HepG2 (cell line): ENCODE results near the gene MAP3K9. TPM values are rescaled to one million over a fixed set of nuclear protein-coding genes. Genes with fewer than 3 reads are reported as not detected.

Experiments used
- BCL6 ChIP-seq: IDR thresholded peaks from 2 replicates; pipeline ENCODE4 v1.6.1; 2016; ENCODE audit warnings: missing genetic modification reagents, missing compliant biosample characterization
- DMAP1 ChIP-seq: IDR thresholded peaks from 2 replicates; pipeline ENCODE4 v1.6.1; 2016
- GATAD1 ChIP-seq: IDR thresholded peaks from 2 replicates; pipeline ENCODE4 v1.6.1; 2016; ENCODE audit warnings: missing genetic modification reagents, missing compliant biosample characterization
- HNF1B ChIP-seq: sonication (generic); formaldehyde crosslinking; IDR thresholded peaks from 2 replicates; pipeline ENCODE4 v1.5.1; 2020; ENCODE audit warnings: mild to moderate bottlenecking, moderate library complexity, missing genetic modification reagents
- HNF4A ChIP-seq: sonication (generic); formaldehyde crosslinking; IDR thresholded peaks from 2 replicates; pipeline ENCODE4 v1.4.0; 2020; ENCODE audit warnings: missing genetic modification reagents
- HNRNPL ChIP-seq: fragments of 200-400 bp; formaldehyde crosslinking; IDR thresholded peaks from 2 replicates; pipeline ENCODE4 v1.6.1; 2017; ENCODE audit warnings: mild to moderate bottlenecking, low read depth, low read length
- JARID2 ChIP-seq: sonication (generic); formaldehyde crosslinking; IDR thresholded peaks from 2 replicates; pipeline ENCODE4 v1.8.1; 2023; ENCODE audit warnings: missing genetic modification reagents, inconsistent platforms; ENCODE audit not compliant: insufficient replicate concordance
- KLF13 ChIP-seq: sonication (generic); formaldehyde crosslinking; IDR thresholded peaks from 2 replicates; pipeline ENCODE4 v1.4.0; 2020; ENCODE audit warnings: mild to moderate bottlenecking, missing genetic modification reagents
- KLF6 ChIP-seq: IDR thresholded peaks from 2 replicates; pipeline ENCODE4 v1.8.0; 2016; ENCODE audit warnings: missing biosample characterization, missing genetic modification reagents
- NCOR1 ChIP-seq: fragments of 200-600 bp; sonication (generic); IDR thresholded peaks from 2 replicates; pipeline ENCODE4 v1.7.0; 2017; ENCODE audit warnings: antibody characterized with exemption, low read length, borderline replicate concordance
- NFIC ChIP-seq: IDR thresholded peaks from 2 replicates; pipeline ENCODE4 v1.6.1; 2012; ENCODE audit warnings: mild to moderate bottlenecking, low read length, inconsistent platforms
- SMAD9 ChIP-seq: sonication (generic); formaldehyde crosslinking; IDR thresholded peaks from 2 replicates; pipeline ENCODE4 v1.5.1; 2020; ENCODE audit warnings: mild to moderate bottlenecking, missing genetic modification reagents
- SRSF1 ChIP-seq: fragments of 200-400 bp; formaldehyde crosslinking; optimal IDR thresholded peaks from 2 replicates; pipeline ENCODE3; 2017; ENCODE audit warnings: mild to moderate bottlenecking, low read depth, low read length, moderate library complexity
- TEAD2 ChIP-seq: sonication (generic); formaldehyde crosslinking; IDR thresholded peaks from 2 replicates; pipeline ENCODE4 v1.9.0; 2021; ENCODE audit warnings: missing genetic modification reagents
- THAP8 ChIP-seq: sonication (generic); formaldehyde crosslinking; IDR thresholded peaks from 2 replicates; pipeline ENCODE4 v1.5.1; 2020; ENCODE audit warnings: missing genetic modification reagents, mild to moderate bottlenecking, borderline replicate concordance
- TIGD3 ChIP-seq: sonication (generic); formaldehyde crosslinking; IDR thresholded peaks from 2 replicates; pipeline ENCODE4 v1.5.1; 2020; ENCODE audit warnings: mild to moderate bottlenecking, missing genetic modification reagents, borderline replicate concordance
- USF2 ChIP-seq, 2 experiments: sonication (generic) in 1 of 2; formaldehyde crosslinking in 1 of 2; IDR thresholded peaks; 2 replicates each; pipeline versions ENCODE4 v1.5.1 to v1.6.1; 2011 to 2020; ENCODE audit warnings: borderline replicate concordance in 1 of 2, low read depth in 1 of 2, low read length in 1 of 2, mild to moderate bottlenecking in 1 of 2, missing genetic modification reagents in 1 of 2, moderate library complexity in 1 of 2
- ZMYM2 ChIP-seq: sonication (generic); formaldehyde crosslinking; IDR thresholded peaks from 2 replicates; pipeline ENCODE4 v1.8.0; 2022; ENCODE audit warnings: mild to moderate bottlenecking, missing genetic modification reagents
- ZNF180 ChIP-seq: sonication (generic); formaldehyde crosslinking; IDR thresholded peaks from 2 replicates; pipeline ENCODE4 v1.4.0; 2020; ENCODE audit warnings: low read depth, missing genetic modification reagents, borderline replicate concordance
- ZNF282 ChIP-seq: fragments of 450-650 bp; IDR thresholded peaks from 2 replicates; pipeline ENCODE4 v1.6.1; 2018; ENCODE audit not compliant: partially characterized antibody
- ZNF3 ChIP-seq: IDR thresholded peaks from 2 replicates; pipeline ENCODE4 v1.7.0; 2017; ENCODE audit warnings: inconsistent platforms
- ZNF354B ChIP-seq: sonication (generic); formaldehyde crosslinking; IDR thresholded peaks from 2 replicates; pipeline ENCODE4 v1.8.0; 2022; ENCODE audit warnings: mild to moderate bottlenecking, missing genetic modification reagents
- ZNF503 ChIP-seq: sonication (generic); formaldehyde crosslinking; IDR thresholded peaks from 2 replicates; pipeline ENCODE4 v1.4.0; 2020; ENCODE audit warnings: missing genetic modification reagents
- ZNF670 ChIP-seq: sonication (generic); formaldehyde crosslinking; IDR thresholded peaks from 2 replicates; pipeline ENCODE4 v1.8.0; 2022; ENCODE audit warnings: mild to moderate bottlenecking, missing genetic modification reagents, borderline replicate concordance
- polyA plus RNA-seq, 8 experiments: library from polyadenylated mRNA; depleted of rRNA in 3 of 8; stranded (reverse) in 7 of 8; unstranded in 1 of 8; fragments of >200 nt; fragmentation: Illumina TruSeq in 4 of 8; extraction: Trizol in 4 of 8; gene quantifications; 2 replicates each; pipeline versions ENCODE4 v1.2.1 to v1.2.3, GENCODE V29; 2011 to 2016; ENCODE audit warnings: low read depth in 4 of 8, missing spikeins in 1 of 8, mixed read lengths in 1 of 8; ENCODE audit not compliant: insufficient read depth in 1 of 8
- total RNA-seq, 5 experiments: library from RNA; depleted of rRNA; stranded (reverse); fragments of >200 nt; fragmentation: Illumina TruSeq; extraction: Trizol; gene quantifications; 2 replicates each; pipeline ENCODE4 v1.2.3, GENCODE V29; 2016; ENCODE audit warnings: low read depth in 1 of 5

The MAP3K9 gene
- total and polyA plus RNA-seq, 2 of the 13 experiments (the other 11 are each of a cell fraction or from before 2014, with no cell fraction given) = 4.3 to 4.5 TPM

GRCh38 chr14:70827752-70828151 is 18.4 kb upstream of the MAP3K9 start (continued):
- TF ChIP-seq HNF1B (CRISPR knock-in tag) = no peak
- TF ChIP-seq NCOR1 = peak; percentile 87
- TF ChIP-seq ZNF503 (CRISPR knock-in tag) = no peak
- no peak for TF ChIP-seq KLF6 (CRISPR knock-in tag)
- no peak for TF ChIP-seq GATAD1 (CRISPR knock-in tag)
- no peak for TF ChIP-seq ZNF3 (CRISPR knock-in tag)
- no peak for TF ChIP-seq THAP8
- TF ChIP-seq DMAP1 (CRISPR knock-in tag) = no peak
- peak; percentile 94 for TF ChIP-seq HNF4A
- no peak for TF ChIP-seq ZNF282
- 0 out of 2 replicates have a peak, but pooled peaks have one; percentile 35 for TF ChIP-seq NFIC
- TF ChIP-seq SMAD9 (CRISPR knock-in tag) = no peak
- TF ChIP-seq HNRNPL = 0 out of 2 replicates have a peak, but pooled peaks have one; percentile 22
- TF ChIP-seq ZNF354B (CRISPR knock-in tag) = no peak
- no peak for TF ChIP-seq TEAD2 (CRISPR knock-in tag)
- no peak for TF ChIP-seq ZNF180 (CRISPR knock-in tag)
- TF ChIP-seq ZMYM2 (CRISPR knock-in tag) = peak; percentile 70; the same call in 1 of the 2 replicates
- no peak for TF ChIP-seq USF2 (IDR thresholded peaks at IDR 0.05; ENCODE audit: low read depth, low read length)
- TF ChIP-seq USF2 (CRISPR knock-in tag; IDR thresholded peaks at IDR 0.05; ENCODE audit: borderline replicate concordance) = no peak; the same call in 1 of the 2 replicates
- TF ChIP-seq BCL6 (CRISPR knock-in tag) = no peak
- TF ChIP-seq TIGD3 (CRISPR knock-in tag) = no peak
- no peak for TF ChIP-seq KLF13 (CRISPR knock-in tag)
- TF ChIP-seq ZNF670 (CRISPR knock-in tag) = no peak
- TF ChIP-seq JARID2 (CRISPR knock-in tag) = no peak
- no peak for TF ChIP-seq SRSF1
